C4-2B (cell line): ENCODE measurements around the gene LRRN2.

Experiments
- H3K27ac ChIP-seq: fragments of 450-650 bp; 2 replicates; pipeline ENCODE4 v1.5.1; 2017
- CTCF ChIP-seq: fragments of 450-650 bp; conservative IDR thresholded peaks from 2 replicates; pipeline ENCODE4 v1.5.1; 2017; ENCODE audit warnings: mild to moderate bottlenecking
- ZFX ChIP-seq: fragments of 450-650 bp; IDR thresholded peaks from 2 replicates; pipeline ENCODE4 v1.6.1; 2017

LRRN2 gene

GRCh38 chr1:204647805-204648153 lies 37.8 kb downstream of the LRRN2 start:
- H3K27ac ChIP-seq: no peak overlapping the region
- TF ChIP-seq ZFX (no peak), CTCF (no peak)

- no peak for TF ChIP-seq ZFX
- TF ChIP-seq CTCF: no peak
- no peak overlapping the region for H3K27ac ChIP-seq
Observed at GRCh38 chr1:204647114-204647804, 38.3 kb downstream of the LRRN2 start.

- TF ChIP-seq CTCF (no peak), ZFX (no peak)
Observed at GRCh38 chr1:204645666-204646065, 39.9 kb downstream of the LRRN2 start.

GRCh38 chr1:204645251-204645650 lies 40.3 kb downstream of the LRRN2 start:
- no peak for TF ChIP-seq CTCF
- no peak for TF ChIP-seq ZFX
- no peak overlapping the region for H3K27ac ChIP-seq

More at GRCh38 chr1:204645666-204646065, 39.9 kb downstream of the LRRN2 start:
- H3K27ac ChIP-seq: no peak overlapping the region

GRCh38 chr1:204643503-204643902 lies 42.0 kb downstream of the LRRN2 start:
- TF ChIP-seq CTCF: no peak
- no peak for TF ChIP-seq ZFX
- H3K27ac ChIP-seq: no peak overlapping the region

GRCh38 chr1:204641936-204642335 lies 43.6 kb downstream of the LRRN2 start:
- no peak for TF ChIP-seq CTCF
- TF ChIP-seq ZFX: no peak
- no peak overlapping the region for H3K27ac ChIP-seq

GRCh38 chr1:204641455-204641854 lies 44.1 kb downstream of the LRRN2 start:
- TF ChIP-seq CTCF (no peak), ZFX (no peak)
- no peak overlapping the region for H3K27ac ChIP-seq
